Gastroesophageal sphincter (tissue), 4 donors: ENCODE measurements around the gene IKZF2. TPM values are rescaled to one million over a fixed set of nuclear protein-coding genes. Genes with fewer than 3 reads are reported as not detected.
A peak's percentile ranks its signal among the peaks of the same experiment; 100 is the strongest.

Source experiments
- ATAC-seq: fragments of 150-250 bp; one replicate; pipeline ENCODE4 v1.9.1; 2016; ENCODE audit warnings: mild to moderate bottlenecking, moderate library complexity
- H3K27ac ChIP-seq, 4 donors: fragments of 200-600 bp; sonication (generic) in 3 of 4; 1 replicate in 3 of 4; 2 replicates in 1 of 4; pipeline ENCODE4 v1.5.1; 2016 to 2019
- H3K27me3 ChIP-seq: fragments of 200-600 bp; sonication (generic); one replicate; pipeline ENCODE4 v1.5.1; 2019
- H3K36me3 ChIP-seq, 2 donors: fragments of 200-600 bp; sonication (generic); one replicate each; pipeline ENCODE4 v1.5.1; 2019; ENCODE audit warnings: control low read depth in 1 of 2
- H3K4me1 ChIP-seq, 3 donors: fragments of 200-600 bp; sonication (generic); 1 replicate in 2 of 3; 2 replicates in 1 of 3; pipeline ENCODE4 v1.5.1; 2016 to 2019; ENCODE audit warnings: control low read depth in 2 of 3
- H3K4me3 ChIP-seq, 2 donors: fragments of 200-600 bp; sonication (generic); one replicate each; pipeline ENCODE4 v1.5.1; 2019; ENCODE audit warnings: mild to moderate bottlenecking in 1 of 2, moderate library complexity in 1 of 2
- H3K9me3 ChIP-seq, 3 donors: fragments of 200-600 bp; sonication (generic); one replicate each; pipeline ENCODE4 v1.5.1; 2017 to 2019; ENCODE audit warnings: control low read depth in 2 of 3
- EP300 ChIP-seq: sonication (generic); formaldehyde crosslinking; IDR thresholded peaks from one replicate; pipeline ENCODE4 v1.6.1; 2017; ENCODE audit warnings: antibody characterized with exemption, mild to moderate bottlenecking
- POLR2A ChIP-seq, 2 donors: fragments of 450-650 bp; IDR thresholded peaks; one replicate each; pipeline ENCODE4 v1.6.1; 2017; ENCODE audit warnings: antibody characterized with exemption in 2 of 2, mild to moderate bottlenecking in 2 of 2, moderate library complexity in 1 of 2
- POLR2AphosphoS5 ChIP-seq: sonication (generic); formaldehyde crosslinking; IDR thresholded peaks from one replicate; pipeline ENCODE4 v1.6.1; 2017; ENCODE audit warnings: antibody characterized with exemption
- WGBS, 2 donors: methylation state at CpG; one replicate each; pipeline ENCODE4 v1.1.5; 2018; ENCODE audit warnings: low coverage in 1 of 2; 5-methylcytosine and 5-hydroxymethylcytosine counted together
- total RNA-seq, 4 donors: library from RNA; depleted of rRNA; stranded (reverse); fragments of >200 nt; gene quantifications; one replicate each; pipeline ENCODE4 v1.1.0, GENCODE V29; 2016
- TF ChIP-seq, protein P1 (sequence below), 4 experiments: fragments of 200-600 bp in 2 of 4; fragments of 450-650 bp in 2 of 4; sonication (generic) in 1 of 4; IDR thresholded peaks; one replicate each; pipeline ENCODE4 v1.5.1; 2017 to 2019; ENCODE audit warnings: antibody characterized with exemption in 4 of 4, mild to moderate bottlenecking in 2 of 4, moderate library complexity in 2 of 4

The IKZF2 gene
- total RNA-seq, 4 donors from 2014 or later = 4.2 to 11.6 (median 9.6) TPM

DNA sequence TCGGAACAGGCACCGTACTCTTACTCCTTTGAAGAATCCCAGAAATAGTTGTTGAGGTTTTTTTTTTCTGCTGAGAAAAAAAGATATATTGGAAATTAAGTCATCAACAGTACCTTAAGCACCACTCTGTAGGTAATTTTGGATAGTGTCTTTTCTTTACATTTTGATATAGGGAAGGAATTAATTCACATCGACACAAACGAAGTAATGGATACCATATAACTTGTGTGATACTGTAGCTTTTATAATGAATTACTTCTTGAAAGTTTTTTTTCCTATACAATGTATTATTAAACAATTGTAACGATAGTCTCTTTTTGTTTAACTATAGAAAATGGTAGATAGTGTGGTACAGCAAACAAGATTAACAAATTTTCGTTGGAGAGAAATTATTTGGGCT, 1.5 kb upstream of the IKZF2 start:
- TF ChIP-seq POLR2A (IDR thresholded peaks at IDR 0.05) = no peak
- no peak for TF ChIP-seq POLR2AphosphoS5
- no peak for TF ChIP-seq EP300
- TF ChIP-seq, protein P1, sequence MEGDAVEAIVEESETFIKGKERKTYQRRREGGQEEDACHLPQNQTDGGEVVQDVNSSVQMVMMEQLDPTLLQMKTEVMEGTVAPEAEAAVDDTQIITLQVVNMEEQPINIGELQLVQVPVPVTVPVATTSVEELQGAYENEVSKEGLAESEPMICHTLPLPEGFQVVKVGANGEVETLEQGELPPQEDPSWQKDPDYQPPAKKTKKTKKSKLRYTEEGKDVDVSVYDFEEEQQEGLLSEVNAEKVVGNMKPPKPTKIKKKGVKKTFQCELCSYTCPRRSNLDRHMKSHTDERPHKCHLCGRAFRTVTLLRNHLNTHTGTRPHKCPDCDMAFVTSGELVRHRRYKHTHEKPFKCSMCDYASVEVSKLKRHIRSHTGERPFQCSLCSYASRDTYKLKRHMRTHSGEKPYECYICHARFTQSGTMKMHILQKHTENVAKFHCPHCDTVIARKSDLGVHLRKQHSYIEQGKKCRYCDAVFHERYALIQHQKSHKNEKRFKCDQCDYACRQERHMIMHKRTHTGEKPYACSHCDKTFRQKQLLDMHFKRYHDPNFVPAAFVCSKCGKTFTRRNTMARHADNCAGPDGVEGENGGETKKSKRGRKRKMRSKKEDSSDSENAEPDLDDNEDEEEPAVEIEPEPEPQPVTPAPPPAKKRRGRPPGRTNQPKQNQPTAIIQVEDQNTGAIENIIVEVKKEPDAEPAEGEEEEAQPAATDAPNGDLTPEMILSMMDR (IDR thresholded peaks at IDR 0.05) = no peak
- H3K27ac ChIP-seq = peak overlapping the region; percentile 88 to 99 (median 96)
- H3K36me3 ChIP-seq = no peaks in the 10 kb centered on the region
- H3K4me3 ChIP-seq = peak overlapping the region; percentile 58 to 81
- H3K4me1 ChIP-seq = peaks cover 0 to 33% (median 0%) of the 10 kb centered on the region in 3 donors
- H3K9me3 ChIP-seq = no peaks in the 10 kb centered on the region
- no peak for ATAC-seq
- no peaks in the 10 kb centered on the region for H3K27me3 ChIP-seq
- 23 to 37% methylated on average over 6 of the region's 6 CpGs for whole genome bisulfite sequencing, 2 donors

GRCh38 chr2:213152065-213152794, 818 bp upstream of the IKZF2 start:
- H3K4me3 ChIP-seq = peak overlapping the region; percentile 58 to 81
- TF ChIP-seq POLR2AphosphoS5 (peak; percentile 15), EP300 (no peak), POLR2A (IDR thresholded peaks at IDR 0.05) (peak in 1 of 2 donors; percentile 1)
- TF ChIP-seq, protein P1 (IDR thresholded peaks at IDR 0.05) = peak in 3 of 4 experiments; percentile 44 to 72 (median 50)
- peak; percentile 78 for ATAC-seq
- H3K27me3 ChIP-seq = no peaks in the 10 kb centered on the region
- peaks cover 0 to 38% (median 0%) of the 10 kb centered on the region in 3 donors for H3K4me1 ChIP-seq
- WGBS, 2 donors = 0 to 2% methylated on average over 5 to 12 of the region's 39 CpGs
- H3K27ac ChIP-seq = peak overlapping the region; percentile 88 to 99 (median 96)
- no peaks in the 10 kb centered on the region for H3K9me3 ChIP-seq
- H3K36me3 ChIP-seq = no peaks in the 10 kb centered on the region

GRCh38 chr2:213150315-213151097, 906 bp downstream of the IKZF2 start:
- peak overlapping the region; percentile 92 to 99 (median 96) for H3K27ac ChIP-seq
- WGBS, 2 donors = 4 to 5% methylated on average over 4 to 9 of the region's 10 CpGs

GRCh38 chr2:213149949-213150314, 1.5 kb downstream of the IKZF2 start:
- H3K36me3 ChIP-seq = no peaks in the 10 kb centered on the region
- no peak for ATAC-seq
- WGBS, 2 donors = 1 to 3% methylated on average over 7 of the region's 7 CpGs
- no peaks in the 10 kb centered on the region for H3K9me3 ChIP-seq
- TF ChIP-seq POLR2AphosphoS5 = no peak
- TF ChIP-seq EP300 = no peak
- no peak for TF ChIP-seq POLR2A (IDR thresholded peaks at IDR 0.05)
- TF ChIP-seq, protein P1 (IDR thresholded peaks at IDR 0.05) = no peak
- peaks cover 0 to 40% (median 0%) of the 10 kb centered on the region in 3 donors for H3K4me1 ChIP-seq
- H3K4me3 ChIP-seq = peak overlapping the region; percentile 81 to 99
- H3K27ac ChIP-seq = peak overlapping the region; percentile 92 to 99 (median 96)
- no peaks in the 10 kb centered on the region for H3K27me3 ChIP-seq

More at GRCh38 chr2:213150315-213151097, 906 bp downstream of the IKZF2 start:
- Histone ChIP-seq H3K27me3 (no peaks in the 10 kb centered on the region), H3K4me3 (peak overlapping the region; percentile 81 to 99), H3K36me3 (no peaks in the 10 kb centered on the region), H3K9me3 (no peaks in the 10 kb centered on the region), H3K4me1 (peaks cover 0 to 40% (median 0%) of the 10 kb centered on the region in 3 donors)
- TF ChIP-seq POLR2AphosphoS5 = no peak
- no peak for ATAC-seq

DNA sequence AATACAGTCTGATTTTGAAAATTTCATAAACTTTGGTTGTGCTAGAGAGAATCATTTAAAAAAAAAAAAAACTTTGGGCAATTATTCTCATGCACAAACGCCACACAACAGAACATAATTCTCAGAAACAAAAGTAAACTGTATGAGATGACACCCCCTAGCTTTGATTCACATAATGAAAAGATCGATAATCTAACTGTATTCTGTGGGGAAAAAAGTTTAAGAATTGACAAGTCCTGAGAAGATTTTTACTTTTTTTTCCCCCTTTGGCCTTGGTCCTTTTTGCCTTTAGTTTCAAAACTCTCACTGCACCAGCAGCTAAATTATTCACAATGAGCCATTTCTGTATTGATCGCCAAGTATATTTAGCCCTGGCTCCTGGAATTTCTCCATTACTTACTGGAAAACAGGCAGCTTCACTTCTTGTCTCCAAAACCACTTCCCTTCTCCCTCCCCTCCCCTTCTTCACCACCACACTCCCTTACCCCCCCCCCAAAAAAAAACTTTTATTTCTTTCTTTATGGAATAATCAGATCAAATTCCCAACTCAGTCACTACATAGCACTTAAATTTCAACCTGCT, 2.0 kb downstream of the IKZF2 start:
- H3K4me1 ChIP-seq = peaks cover 0 to 40% (median 0%) of the 10 kb centered on the region in 3 donors
- peak overlapping the region; percentile 81 to 99 for H3K4me3 ChIP-seq
- no peak for ATAC-seq
- H3K9me3 ChIP-seq = no peaks in the 10 kb centered on the region
- no peaks in the 10 kb centered on the region for H3K27me3 ChIP-seq
- TF ChIP-seq EP300 = no peak
- TF ChIP-seq, protein P1 (IDR thresholded peaks at IDR 0.05) = peak in 1 of 4 experiments; percentile 17
- WGBS, 2 donors = 37 to 43% methylated on average over 3 of the region's 3 CpGs
- peak overlapping the region; percentile 8 to 97 (median 93) for H3K27ac ChIP-seq
- H3K36me3 ChIP-seq = no peaks in the 10 kb centered on the region
